Measurements from ENCODE around the gene LENG8.

The LENG8 gene

GRCh38 chr19:54489341-54489740 lies 40.3 kb downstream of the LENG8 start:
- TF ChIP-seq TCF4 (CRISPR knock-in tag; IDR thresholded peaks at IDR 0.05; ENCODE audit: borderline replicate concordance) (no peak), ZNF8 (CRISPR knock-in tag; IDR thresholded peaks at IDR 0.05) (no peak), CREB5 (CRISPR knock-in tag; IDR thresholded peaks at IDR 0.05; ENCODE audit: low read depth) (no peak), ZNF70 (CRISPR knock-in tag; IDR thresholded peaks at IDR 0.05) (no peak), ESRRG (CRISPR knock-in tag; IDR thresholded peaks at IDR 0.05) (no peak), CSRNP3 (CRISPR knock-in tag; IDR thresholded peaks at IDR 0.05) (no peak), ZNF565 (CRISPR knock-in tag; conservative IDR thresholded peaks at IDR 0.05; ENCODE audit: low read depth) (no peak), POU6F1 (CRISPR knock-in tag; IDR thresholded peaks at IDR 0.05; ENCODE audit: borderline replicate concordance, low read depth) (no peak)
- no peak for ATAC-seq

- TF ChIP-seq GLIS3 (CRISPR knock-in tag; IDR thresholded peaks at IDR 0.05) (no peak), ZFP30 (CRISPR knock-in tag; IDR thresholded peaks at IDR 0.05) (no peak), PPARA (CRISPR knock-in tag; IDR thresholded peaks at IDR 0.05; ENCODE audit: borderline replicate concordance) (no peak), CSRNP3 (CRISPR knock-in tag; IDR thresholded peaks at IDR 0.05) (no peak), BACH2 (CRISPR knock-in tag; IDR thresholded peaks at IDR 0.05; ENCODE audit: borderline replicate concordance) (no peak), ZFP3 (CRISPR knock-in tag; IDR thresholded peaks at IDR 0.05) (no peak), SNAI2 (CRISPR knock-in tag; IDR thresholded peaks at IDR 0.05) (no peak), OSR1 (CRISPR knock-in tag; IDR thresholded peaks at IDR 0.05) (no peak), ZNF565 (CRISPR knock-in tag; conservative IDR thresholded peaks at IDR 0.05; ENCODE audit: low read depth) (no peak), POU6F1 (CRISPR knock-in tag; IDR thresholded peaks at IDR 0.05; ENCODE audit: borderline replicate concordance, low read depth) (no peak), ESRRG (CRISPR knock-in tag; IDR thresholded peaks at IDR 0.05) (no peak), CREB5 (CRISPR knock-in tag; IDR thresholded peaks at IDR 0.05; ENCODE audit: low read depth) (no peak), PATZ1 (CRISPR knock-in tag; IDR thresholded peaks at IDR 0.05; ENCODE audit: borderline replicate concordance) (no peak), CSDC2 (CRISPR knock-in tag; IDR thresholded peaks at IDR 0.05) (no peak), TOX (CRISPR knock-in tag; IDR thresholded peaks at IDR 0.05; ENCODE audit: borderline replicate concordance) (no peak), TSHZ2 (CRISPR knock-in tag; IDR thresholded peaks at IDR 0.05) (no peak), ZNF70 (CRISPR knock-in tag; IDR thresholded peaks at IDR 0.05) (no peak), ZC3H10 (CRISPR knock-in tag; IDR thresholded peaks at IDR 0.05) (no peak), RARB (CRISPR knock-in tag; IDR thresholded peaks at IDR 0.05) (no peak), ISL1 (CRISPR knock-in tag; IDR thresholded peaks at IDR 0.05) (no peak)
- no peak for ATAC-seq
Measured at GRCh38 chr19:54489766-54490165, 40.8 kb downstream of the LENG8 start.
